ENCODE measurements around the gene STIP1.

STIP1 gene

GRCh38 chr11:64203421-64204079 is 17.6 kb downstream of the STIP1 start:
- DNase-seq, result no peak

GRCh38 chr11:64204080-64204440 is 18.1 kb downstream of the STIP1 start:
- DNase-seq, result no peak

GRCh38 chr11:64204464-64204989 is 18.6 kb downstream of the STIP1 start:
- DNase-seq, result peak; percentile 78

DNA sequence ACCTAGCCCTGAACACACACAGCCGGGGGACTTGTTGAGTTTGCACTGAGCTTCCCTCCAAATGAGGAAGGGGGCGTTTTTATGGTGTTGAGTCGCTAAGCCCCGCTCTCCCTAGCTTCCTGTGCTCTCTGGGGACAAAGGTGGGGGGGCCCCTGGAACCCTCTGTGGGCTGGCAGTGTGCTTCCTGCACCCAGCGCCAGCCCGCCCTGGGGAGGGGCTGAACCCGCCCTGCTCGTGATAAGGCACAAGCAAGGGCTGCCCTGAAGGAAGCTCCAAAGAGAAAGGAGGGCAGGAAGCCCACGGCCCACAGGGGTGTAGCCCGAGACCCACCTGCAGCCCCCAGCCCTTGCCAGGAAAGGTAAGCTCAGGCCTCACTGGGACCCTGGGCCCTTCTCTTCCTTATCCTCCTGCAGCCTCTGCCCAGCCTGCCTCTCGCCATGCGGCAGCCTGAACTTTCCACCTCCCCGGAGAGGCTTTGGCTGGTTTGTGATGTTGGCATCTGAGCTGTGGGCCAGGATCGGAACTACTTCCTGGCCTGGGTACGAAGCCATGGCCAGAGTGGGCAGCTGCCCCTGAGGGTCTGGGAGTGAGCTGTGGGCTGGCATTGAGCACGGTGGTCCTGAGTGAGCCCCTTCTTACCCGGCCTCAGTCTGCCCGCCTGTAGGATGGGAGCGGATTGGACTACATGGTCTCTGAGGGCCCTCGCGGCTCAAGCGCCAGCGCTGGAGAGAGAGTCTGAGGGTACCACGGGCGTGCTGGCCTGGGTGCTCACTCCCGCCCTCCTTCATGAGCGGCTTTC is 20.7 kb downstream of the STIP1 start, which contains the start of gene FERMT3:
Gene FERMT3, plus strand, starts transcription at position 265 of the 799 bp plus-strand sequence. CDS start 644 bp downstream, outside the sequence.
- DNase-seq, result peak; percentile 87

GRCh38 chr11:64207256-64208085 is 21.5 kb downstream of the STIP1 start:
- peak; percentile 79 for DNase-seq

GRCh38 chr11:64208086-64208795 is 22.3 kb downstream of the STIP1 start:
- DNase-seq, result no peak

DNA sequence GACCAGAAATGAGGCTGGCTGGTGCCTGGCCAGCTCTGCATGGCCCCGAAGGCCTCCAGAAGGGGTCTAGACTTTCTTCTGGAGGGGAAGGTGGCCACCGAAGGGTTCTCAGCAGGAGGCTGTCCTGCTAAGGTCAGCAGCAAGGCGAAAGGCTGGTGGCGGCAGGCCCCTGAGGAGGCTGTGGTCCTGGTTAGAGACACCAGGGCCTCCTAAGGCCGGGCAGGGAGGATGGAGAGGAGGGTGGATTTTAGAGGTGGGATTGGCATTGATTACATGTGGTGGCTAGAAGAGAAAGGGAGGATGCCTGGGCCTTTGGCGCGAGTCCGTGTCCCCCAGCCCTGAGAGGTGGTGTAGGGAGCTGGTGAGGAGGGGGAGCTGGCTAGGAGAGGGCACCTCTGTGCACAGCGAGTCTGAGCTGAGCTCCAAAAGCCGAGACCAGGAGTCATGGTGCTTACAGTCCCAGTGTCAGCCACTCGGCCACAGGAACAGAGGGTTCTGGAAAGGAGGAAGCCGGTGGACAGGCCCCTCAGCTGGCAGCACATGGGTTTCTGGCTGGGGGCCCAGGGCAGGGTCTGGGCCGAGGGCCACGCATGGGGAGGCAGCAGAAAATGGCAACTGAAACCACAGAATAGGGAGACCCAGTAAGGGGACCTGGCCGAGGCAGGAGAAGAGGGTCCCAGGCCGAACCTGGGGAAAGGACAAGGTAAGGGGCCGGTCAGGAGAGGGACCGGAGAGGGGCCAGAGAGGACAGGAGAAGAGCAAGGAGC is 23.0 kb downstream of the STIP1 start:
- no peak for DNase-seq

DNA sequence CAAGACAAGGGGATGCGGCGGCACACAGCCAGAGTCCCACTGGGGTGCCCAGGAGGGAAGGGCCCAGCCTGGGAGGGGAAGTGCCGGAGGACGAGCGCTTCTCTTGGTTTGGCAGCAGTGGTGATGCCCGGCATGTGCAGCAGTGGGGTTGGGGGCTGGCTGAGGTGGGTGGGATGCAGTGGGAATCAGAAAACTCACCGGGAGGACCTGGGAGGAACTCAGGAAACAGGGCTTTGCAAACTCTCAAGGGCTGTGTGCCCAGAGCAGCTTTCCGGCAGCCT is 23.5 kb downstream of the STIP1 start:
- no peak for DNase-seq

GRCh38 chr11:64210301-64211020 is 24.5 kb downstream of the STIP1 start:
- no peak for DNase-seq

GRCh38 chr11:64211181-64211872 is 25.4 kb downstream of the STIP1 start:
- no peak for DNase-seq

- DNase-seq, result no peak
Observed at GRCh38 chr11:64216879-64217278, 30.9 kb downstream of the STIP1 start.

DNA sequence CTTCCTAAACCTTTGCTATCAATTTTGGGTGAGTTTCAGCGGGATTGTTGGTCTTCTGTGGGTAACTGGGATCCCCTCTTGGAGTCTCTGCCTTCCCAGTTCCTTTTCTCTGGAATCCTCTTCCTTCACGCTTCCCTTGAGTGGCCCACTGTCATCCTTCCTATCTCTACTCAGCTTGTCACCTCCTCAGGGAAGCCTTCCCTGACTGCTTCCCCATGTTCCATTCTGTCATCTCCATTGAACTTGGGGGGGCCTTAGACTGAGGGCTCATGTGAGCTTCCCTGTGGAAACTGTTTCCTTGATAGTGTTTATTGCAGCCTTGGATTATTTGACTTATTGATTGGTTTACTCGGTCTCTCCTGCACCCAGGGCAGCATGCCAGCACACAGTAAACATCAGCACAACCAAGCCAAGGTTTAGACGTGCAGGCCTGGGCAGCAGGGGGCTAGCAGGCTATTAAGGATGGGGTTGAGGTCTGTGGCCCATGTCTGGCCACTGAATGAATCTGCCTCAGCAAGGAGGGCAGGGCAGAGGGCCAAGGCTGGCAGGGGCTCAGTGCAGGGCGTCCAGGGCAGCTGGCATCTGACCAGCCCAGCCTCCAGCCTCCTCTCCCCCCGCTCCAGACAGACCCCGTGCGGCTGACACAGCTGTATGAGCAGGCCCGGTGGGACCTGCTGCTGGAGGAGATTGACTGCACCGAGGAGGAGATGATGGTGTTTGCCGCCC is 32.8 kb downstream of the STIP1 start:
- DNase-seq, result no peak

GRCh38 chr11:64219354-64219684 is 33.3 kb downstream of the STIP1 start:
- no peak for DNase-seq

GRCh38 chr11:64219755-64220154 is 33.8 kb downstream of the STIP1 start:
- DNase-seq, result no peak

DNA sequence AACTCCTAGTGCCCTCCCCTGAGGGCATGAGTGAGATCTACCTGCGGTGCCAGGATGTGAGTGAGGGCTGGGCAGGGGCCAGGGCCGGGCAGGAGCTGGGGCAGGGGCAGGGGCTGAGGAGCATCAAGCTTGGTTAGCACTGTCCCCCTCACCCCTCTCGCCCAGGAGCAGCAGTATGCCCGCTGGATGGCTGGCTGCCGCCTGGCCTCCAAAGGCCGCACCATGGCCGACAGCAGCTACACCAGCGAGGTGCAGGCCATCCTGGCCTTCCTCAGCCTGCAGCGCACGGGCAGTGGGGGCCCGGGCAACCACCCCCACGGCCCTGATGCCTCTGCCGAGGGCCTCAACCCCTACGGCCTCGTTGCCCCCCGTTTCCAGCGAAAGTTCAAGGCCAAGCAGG is 34.3 kb downstream of the STIP1 start:
- DNase-seq, result no peak

DNA sequence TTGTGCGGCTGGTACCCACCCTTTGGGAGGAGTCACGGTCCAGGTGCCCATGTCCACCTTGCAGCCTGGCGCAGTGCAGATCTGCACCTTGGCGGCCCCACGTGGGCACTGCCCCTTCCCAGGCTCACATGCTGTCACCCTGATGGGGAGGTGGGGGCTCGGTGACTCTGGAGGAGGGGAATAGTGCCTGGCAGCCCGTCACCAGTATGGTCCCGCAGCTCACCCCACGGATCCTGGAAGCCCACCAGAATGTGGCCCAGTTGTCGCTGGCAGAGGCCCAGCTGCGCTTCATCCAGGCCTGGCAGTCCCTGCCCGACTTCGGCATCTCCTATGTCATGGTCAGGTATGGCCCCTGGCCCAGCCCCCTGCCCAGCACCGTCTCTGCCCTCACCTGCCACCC is 34.8 kb downstream of the STIP1 start:
- DNase-seq, result no peak

GRCh38 chr11:64222651-64223000 is 36.7 kb downstream of the STIP1 start:
- DNase-seq, result no peak

DNA sequence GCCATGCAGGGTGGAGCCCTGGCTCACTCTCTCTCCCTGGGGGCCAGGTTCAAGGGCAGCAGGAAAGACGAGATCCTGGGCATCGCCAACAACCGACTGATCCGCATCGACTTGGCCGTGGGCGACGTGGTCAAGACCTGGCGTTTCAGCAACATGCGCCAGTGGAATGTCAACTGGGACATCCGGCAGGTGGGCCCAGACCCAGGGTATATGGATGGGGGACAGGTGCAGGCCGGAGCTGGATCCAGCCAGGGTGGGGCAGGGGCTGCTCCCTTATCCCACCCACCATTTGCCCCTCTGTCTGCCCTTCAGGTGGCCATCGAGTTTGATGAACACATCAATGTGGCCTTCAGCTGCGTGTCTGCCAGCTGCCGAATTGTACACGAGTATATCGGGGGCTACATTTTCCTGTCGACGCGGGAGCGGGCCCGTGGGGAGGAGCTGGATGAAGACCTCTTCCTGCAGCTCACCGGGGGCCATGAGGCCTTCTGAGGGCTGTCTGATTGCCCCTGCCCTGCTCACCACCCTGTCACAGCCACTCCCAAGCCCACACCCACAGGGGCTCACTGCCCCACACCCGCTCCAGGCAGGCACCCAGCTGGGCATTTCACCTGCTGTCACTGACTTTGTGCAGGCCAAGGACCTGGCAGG is 37.2 kb downstream of the STIP1 start:
- no peak for DNase-seq

- no peak for DNase-seq
Observed at GRCh38 chr11:64224151-64224890, 38.4 kb downstream of the STIP1 start.
